Measurements from ENCODE around the gene CPPED1.
"Not testable (repeated sequence)": the region's sequence is repeated elsewhere in the genome, so short reads cannot be mapped to it uniquely, and the experiment has no call there.

The CPPED1 gene

DNA sequence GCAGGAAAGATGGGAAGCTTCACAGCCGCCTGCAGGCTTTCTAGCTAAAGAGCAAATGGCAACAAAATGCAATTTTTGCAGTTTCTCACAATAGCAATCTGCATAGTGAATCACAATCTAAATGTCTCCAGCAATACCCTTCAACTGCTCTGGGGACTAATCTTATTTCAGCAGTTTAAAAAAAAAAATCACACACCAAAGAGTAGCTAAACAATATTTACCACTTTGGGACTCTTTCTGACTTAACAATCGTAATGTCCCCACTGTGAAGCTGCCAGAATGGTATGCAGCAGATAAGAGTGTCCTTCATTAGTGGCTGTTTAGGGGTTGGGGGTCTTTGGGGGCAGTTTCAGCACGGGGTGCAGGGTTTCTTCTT lies 9.8 kb downstream of the CPPED1 start:
- H3K4me3 ChIP-seq (ENCODE audit: low read depth, low read length): no peak overlapping the region
- TF ChIP-seq, protein P1, sequence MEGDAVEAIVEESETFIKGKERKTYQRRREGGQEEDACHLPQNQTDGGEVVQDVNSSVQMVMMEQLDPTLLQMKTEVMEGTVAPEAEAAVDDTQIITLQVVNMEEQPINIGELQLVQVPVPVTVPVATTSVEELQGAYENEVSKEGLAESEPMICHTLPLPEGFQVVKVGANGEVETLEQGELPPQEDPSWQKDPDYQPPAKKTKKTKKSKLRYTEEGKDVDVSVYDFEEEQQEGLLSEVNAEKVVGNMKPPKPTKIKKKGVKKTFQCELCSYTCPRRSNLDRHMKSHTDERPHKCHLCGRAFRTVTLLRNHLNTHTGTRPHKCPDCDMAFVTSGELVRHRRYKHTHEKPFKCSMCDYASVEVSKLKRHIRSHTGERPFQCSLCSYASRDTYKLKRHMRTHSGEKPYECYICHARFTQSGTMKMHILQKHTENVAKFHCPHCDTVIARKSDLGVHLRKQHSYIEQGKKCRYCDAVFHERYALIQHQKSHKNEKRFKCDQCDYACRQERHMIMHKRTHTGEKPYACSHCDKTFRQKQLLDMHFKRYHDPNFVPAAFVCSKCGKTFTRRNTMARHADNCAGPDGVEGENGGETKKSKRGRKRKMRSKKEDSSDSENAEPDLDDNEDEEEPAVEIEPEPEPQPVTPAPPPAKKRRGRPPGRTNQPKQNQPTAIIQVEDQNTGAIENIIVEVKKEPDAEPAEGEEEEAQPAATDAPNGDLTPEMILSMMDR (IDR thresholded peaks at IDR 0.05; ENCODE audit: insufficient read depth, low read depth, low read length, missing control alignments): no peak
- DNase-seq (ENCODE audit: low read depth): no peak

DNA sequence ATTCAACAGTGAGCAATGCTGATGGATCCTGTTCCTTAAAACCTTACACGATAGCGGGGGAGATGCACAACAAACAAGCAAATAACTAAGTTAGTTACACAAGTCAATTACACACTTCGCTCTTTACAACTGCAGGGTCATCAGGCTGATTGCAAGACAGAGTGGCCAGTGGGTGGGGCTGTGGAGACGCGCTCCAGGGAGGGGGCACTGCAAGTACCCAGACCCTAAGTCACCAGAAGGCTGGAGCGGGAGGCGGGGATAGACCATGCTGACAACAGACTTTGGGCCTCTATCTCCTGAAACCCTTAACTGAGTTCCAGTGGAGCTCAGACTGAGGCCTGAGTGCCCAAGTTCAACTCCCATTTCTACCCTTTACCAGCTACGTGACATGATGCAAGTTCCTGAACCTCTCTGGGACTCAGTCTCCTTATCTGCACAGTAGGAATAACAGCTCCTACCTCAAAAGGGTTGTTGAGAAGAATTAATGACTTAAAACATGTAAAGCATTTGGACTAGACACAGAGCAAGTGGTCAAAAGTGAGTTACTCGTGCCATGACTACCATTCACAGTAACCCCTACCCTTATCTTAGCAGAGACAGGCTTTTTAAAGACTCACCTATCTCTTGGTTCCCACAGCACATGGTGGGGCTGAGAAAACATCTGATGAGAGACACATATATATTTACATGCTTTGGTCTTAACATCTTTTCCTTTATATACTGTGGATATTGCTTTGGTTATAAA lies 10.4 kb downstream of the CPPED1 start:
- no peak overlapping the region for H3K4me3 ChIP-seq (ENCODE audit: low read depth, low read length)
- TF ChIP-seq, protein P1 (IDR thresholded peaks at IDR 0.05; ENCODE audit: insufficient read depth, low read depth, low read length, missing control alignments): no peak
- DNase-seq (ENCODE audit: low read depth): no peak

DNA sequence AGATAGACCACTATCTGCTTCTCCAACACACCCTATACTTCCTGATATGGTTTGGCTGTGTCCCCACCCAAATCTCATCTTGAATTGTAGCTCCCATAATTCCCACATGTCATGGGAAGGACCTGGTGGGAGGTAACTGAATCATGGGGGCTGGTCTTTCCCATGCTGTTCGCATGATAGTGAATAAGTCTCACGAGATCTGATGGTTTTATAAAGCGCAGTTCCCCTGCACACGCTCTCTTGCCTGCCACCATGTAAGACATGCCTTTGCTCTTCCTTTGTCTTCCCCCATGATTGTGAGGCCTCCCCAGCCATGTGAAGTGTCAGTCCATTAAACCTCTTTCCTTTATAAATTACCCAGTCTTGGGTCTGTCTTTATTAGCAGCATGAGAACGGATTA lies 11.2 kb downstream of the CPPED1 start:
- DNase-seq (ENCODE audit: low read depth); H3K4me3 ChIP-seq (ENCODE audit: low read depth, low read length): not testable (repeated sequence)

DNA sequence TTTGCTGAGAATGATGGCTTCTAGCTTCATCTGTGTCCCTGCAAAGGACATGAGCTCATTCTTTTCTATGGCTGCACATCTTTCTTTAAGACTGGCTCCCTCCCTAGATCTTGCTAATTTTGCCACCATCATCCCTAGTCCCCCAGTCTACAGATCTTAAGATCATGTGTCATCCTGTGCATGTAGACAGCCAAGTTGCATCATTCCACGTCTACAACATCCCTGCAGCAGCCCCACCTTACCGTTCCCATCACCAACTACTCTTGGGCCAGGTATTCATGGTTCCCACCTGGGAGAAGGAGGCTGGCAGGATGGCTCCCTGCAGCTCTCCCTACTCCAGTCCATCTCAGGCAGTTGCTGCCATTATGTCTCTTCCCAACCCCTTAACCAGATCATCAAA lies 12.3 kb downstream of the CPPED1 start:
- H3K4me3 ChIP-seq (ENCODE audit: low read depth, low read length): no peak overlapping the region
- DNase-seq (ENCODE audit: low read depth): no peak
- TF ChIP-seq, protein P1 (IDR thresholded peaks at IDR 0.05; ENCODE audit: insufficient read depth, low read depth, low read length, missing control alignments): no peak

DNA sequence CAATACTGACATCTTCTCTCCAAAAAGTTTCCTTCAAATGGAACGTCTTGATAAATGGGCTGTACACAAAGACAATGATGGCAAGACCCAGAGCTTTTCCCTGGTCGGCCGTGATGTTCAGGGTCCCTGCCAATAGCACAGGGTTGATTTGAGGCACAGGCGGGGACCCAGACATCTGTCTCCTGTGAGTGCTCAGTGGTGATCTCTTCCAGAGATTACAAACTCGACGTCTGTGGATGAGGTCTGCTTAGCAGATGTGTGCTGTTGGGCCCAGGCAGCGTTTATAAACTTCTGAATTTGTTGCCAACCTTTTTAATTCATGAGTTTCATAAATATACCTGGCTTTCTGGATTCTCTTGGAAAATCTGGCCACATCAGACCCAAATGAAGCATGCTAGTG lies 14.9 kb downstream of the CPPED1 start:
- H3K4me3 ChIP-seq (ENCODE audit: low read depth, low read length): no peak overlapping the region
- TF ChIP-seq, protein P1 (IDR thresholded peaks at IDR 0.05; ENCODE audit: insufficient read depth, low read depth, low read length, missing control alignments): no peak
- no peak for DNase-seq (ENCODE audit: low read depth)

DNA sequence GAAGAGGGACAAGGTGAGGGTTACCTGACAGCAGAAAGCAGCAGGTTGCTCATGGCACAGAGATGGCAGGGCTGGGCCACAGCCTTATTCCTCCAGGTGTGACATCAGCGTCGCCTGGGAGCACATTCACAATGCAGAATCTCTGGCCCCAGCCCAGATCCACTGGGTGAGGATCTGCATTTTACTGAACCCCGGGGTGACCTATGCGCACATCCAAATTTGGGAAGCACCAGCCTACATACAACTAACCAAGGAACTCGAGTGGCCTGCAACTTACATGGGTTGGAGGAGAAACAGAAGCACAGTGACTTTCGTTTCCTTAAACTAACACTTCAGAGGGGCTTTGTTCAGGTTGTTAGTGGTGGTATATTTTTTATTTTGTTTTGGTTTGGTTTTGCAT lies 17.6 kb downstream of the CPPED1 start:
- H3K4me3 ChIP-seq (ENCODE audit: low read depth, low read length): no peak overlapping the region
- TF ChIP-seq, protein P1 (IDR thresholded peaks at IDR 0.05; ENCODE audit: insufficient read depth, low read depth, low read length, missing control alignments): no peak
- DNase-seq (ENCODE audit: low read depth): no peak

DNA sequence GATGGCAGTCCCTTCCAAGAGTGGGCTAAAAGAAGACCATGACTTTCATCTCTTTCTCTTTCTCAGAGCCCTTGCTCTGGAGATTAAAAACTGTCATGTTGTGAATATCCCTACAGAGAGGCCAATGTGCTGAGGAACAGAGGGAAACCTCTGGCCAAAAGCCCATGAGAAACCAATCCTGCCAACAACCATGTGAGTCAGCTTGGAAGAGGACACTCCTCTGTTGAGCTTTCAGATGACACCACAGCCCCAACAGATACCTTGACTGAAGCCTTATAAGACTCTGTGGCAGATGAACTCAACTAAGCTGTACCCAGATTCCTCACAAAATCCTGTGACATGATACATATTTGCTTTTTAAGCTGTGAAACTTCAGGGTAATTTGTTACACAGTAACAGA lies 19.6 kb downstream of the CPPED1 start:
- TF ChIP-seq, protein P1 (IDR thresholded peaks at IDR 0.05; ENCODE audit: insufficient read depth, low read depth, low read length, missing control alignments): no peak
- H3K4me3 ChIP-seq (ENCODE audit: low read depth, low read length): no peak overlapping the region
- DNase-seq (ENCODE audit: low read depth): no peak
